KMS-11 (cell line): ENCODE results near the gene SURF1.

ENCODE experiments used
- H2AFZ ChIP-seq: fragments of 200-600 bp; sonication (generic); 2 replicates; pipeline ENCODE4 v1.6.1; 2016; ENCODE audit warnings: antibody characterized with exemption, mixed run types, low read depth
- H3K27ac ChIP-seq: fragments of 200-600 bp; sonication (generic); 2 replicates; pipeline ENCODE4 v1.6.1; 2016; ENCODE audit warnings: mild to moderate bottlenecking, mixed run types
- H3K27me3 ChIP-seq: fragments of 200-600 bp; sonication (generic); 2 replicates; pipeline ENCODE4 v1.6.1; 2017; ENCODE audit warnings: mild to moderate bottlenecking, low read depth, mixed run types, moderate library complexity; ENCODE audit not compliant: insufficient read depth
- H3K36me3 ChIP-seq: fragments of 200-600 bp; sonication (generic); 2 replicates; pipeline ENCODE4 v1.6.1; 2017; ENCODE audit warnings: mild to moderate bottlenecking, mixed run types; ENCODE audit not compliant: insufficient read depth
- H3K4me1 ChIP-seq: fragments of 200-600 bp; sonication (generic); 2 replicates; pipeline ENCODE4 v1.6.1; 2016; ENCODE audit warnings: mild to moderate bottlenecking, low read depth, mixed run types; ENCODE audit not compliant: poor library complexity, severe bottlenecking
- H3K4me2 ChIP-seq: fragments of 200-600 bp; sonication (generic); 2 replicates; pipeline ENCODE4 v1.7.0; 2016; ENCODE audit warnings: mild to moderate bottlenecking, mixed run types
- H3K4me3 ChIP-seq: fragments of 200-600 bp; sonication (generic); IDR thresholded peaks from 2 replicates; pipeline ENCODE4 v1.6.1; 2017; ENCODE audit warnings: low read depth, low read length, mixed read lengths; ENCODE audit not compliant: insufficient read depth
- H3K79me2 ChIP-seq: fragments of 200-600 bp; sonication (generic); 2 replicates; pipeline ENCODE4 v1.6.1; 2016; ENCODE audit warnings: low read depth, mixed run types; ENCODE audit not compliant: insufficient read depth
- H3K9ac ChIP-seq: fragments of 200-600 bp; sonication (generic); 2 replicates; pipeline ENCODE4 v1.6.1; 2016; ENCODE audit warnings: mild to moderate bottlenecking, mixed run types
- H4K20me1 ChIP-seq: fragments of 200-600 bp; sonication (generic); 2 replicates; pipeline ENCODE4 v1.6.1; 2016; ENCODE audit warnings: mild to moderate bottlenecking, mixed run types; ENCODE audit not compliant: insufficient read depth
- TF ChIP-seq, protein P1 (sequence below): fragments of 200-600 bp; sonication (generic); conservative IDR thresholded peaks from 2 replicates; pipeline ENCODE4 v1.6.1; 2017; ENCODE audit warnings: low read depth, mild to moderate bottlenecking, antibody characterized with exemption, low read length, moderate library complexity, mixed read lengths

Gene SURF1

DNA sequence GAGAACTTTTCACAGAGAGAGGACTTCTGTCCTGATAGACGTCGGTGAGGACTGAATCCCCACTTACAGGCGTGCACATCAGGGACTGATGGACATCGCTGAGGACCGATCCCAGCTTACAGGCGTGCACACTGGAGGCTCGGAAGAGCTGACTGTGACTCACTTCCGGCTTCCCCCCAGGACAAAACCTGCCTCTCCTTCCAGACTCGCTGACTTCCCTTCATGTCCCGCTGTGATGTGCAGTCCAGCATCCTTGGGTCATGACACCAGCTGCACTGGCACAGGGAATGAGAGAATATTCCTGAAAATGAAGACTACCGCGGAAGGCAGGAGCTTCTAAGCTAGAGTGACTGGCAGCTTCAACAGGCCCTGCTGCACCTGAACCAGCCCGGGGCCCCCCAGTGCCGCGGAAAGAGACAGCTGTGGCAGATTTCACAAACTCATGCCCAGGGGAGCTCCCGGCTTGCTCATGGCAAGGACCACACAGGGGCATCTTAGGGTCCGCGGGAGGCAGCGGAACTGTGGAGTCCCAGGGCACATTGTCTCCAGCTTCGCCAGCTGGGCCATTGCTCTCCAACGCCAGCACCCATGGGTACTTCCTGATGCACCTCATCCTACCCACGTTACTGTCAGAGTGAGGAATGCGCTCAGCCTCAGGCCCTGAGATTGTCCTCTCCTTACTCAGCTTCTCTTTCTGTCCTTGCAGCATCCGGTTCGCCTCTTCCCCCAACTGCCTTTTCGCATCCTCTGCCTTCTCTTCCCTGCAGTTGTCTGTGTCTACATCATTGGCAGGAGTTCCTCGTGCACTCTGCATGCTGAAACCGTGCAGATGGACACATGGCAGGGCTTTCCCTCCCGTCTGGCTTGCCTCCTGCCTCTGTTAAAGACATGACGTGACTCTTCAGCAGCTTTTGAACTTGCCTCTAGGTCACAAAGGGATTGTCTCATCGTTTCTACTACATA lies 49.8 kb downstream of the SURF1 start:
- H2AFZ ChIP-seq: no peak overlapping the region

DNA sequence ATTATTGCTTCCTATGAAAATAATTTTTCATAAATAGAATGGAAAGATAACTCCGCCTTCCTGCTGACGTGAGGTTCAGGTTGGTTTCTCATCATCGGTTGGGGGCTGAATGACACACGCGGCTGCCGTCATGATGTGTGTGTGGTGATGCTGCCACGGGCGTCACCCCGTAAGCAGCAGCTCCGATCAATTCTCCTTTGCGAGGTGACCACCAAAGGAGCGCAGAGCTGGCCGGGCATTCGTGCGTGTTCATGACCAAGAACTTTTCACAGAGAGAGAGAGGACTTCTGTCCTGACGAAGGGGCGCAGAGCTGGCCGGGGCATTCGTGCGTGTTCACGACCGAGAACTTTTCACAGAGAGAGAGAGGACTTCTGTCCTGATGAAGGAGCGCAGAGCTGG lies 50.6 kb downstream of the SURF1 start:
- H3K36me3 ChIP-seq: no peaks in the 10 kb centered on the region
- H3K79me2 ChIP-seq: no peaks in the 10 kb centered on the region
- TF ChIP-seq, protein P1, sequence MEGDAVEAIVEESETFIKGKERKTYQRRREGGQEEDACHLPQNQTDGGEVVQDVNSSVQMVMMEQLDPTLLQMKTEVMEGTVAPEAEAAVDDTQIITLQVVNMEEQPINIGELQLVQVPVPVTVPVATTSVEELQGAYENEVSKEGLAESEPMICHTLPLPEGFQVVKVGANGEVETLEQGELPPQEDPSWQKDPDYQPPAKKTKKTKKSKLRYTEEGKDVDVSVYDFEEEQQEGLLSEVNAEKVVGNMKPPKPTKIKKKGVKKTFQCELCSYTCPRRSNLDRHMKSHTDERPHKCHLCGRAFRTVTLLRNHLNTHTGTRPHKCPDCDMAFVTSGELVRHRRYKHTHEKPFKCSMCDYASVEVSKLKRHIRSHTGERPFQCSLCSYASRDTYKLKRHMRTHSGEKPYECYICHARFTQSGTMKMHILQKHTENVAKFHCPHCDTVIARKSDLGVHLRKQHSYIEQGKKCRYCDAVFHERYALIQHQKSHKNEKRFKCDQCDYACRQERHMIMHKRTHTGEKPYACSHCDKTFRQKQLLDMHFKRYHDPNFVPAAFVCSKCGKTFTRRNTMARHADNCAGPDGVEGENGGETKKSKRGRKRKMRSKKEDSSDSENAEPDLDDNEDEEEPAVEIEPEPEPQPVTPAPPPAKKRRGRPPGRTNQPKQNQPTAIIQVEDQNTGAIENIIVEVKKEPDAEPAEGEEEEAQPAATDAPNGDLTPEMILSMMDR: no peak
- no peaks in the 10 kb centered on the region for H4K20me1 ChIP-seq
- H3K27ac ChIP-seq: no peak overlapping the region
- H3K27me3 ChIP-seq: peaks cover 84% of the 10 kb centered on the region
- no peak overlapping the region for H3K4me2 ChIP-seq
- no peak overlapping the region for H2AFZ ChIP-seq
- H3K4me3 ChIP-seq: no peak overlapping the region
- H3K4me1 ChIP-seq: no peaks in the 10 kb centered on the region
- H3K9ac ChIP-seq: no peak overlapping the region

More for the DNA sequence above, 49.8 kb downstream of the SURF1 start:
- Histone ChIP-seq H3K36me3 (no peaks in the 10 kb centered on the region), H4K20me1 (no peaks in the 10 kb centered on the region), H3K27ac (no peak overlapping the region), H3K9ac (no peak overlapping the region), H3K4me1 (no peaks in the 10 kb centered on the region), H3K27me3 (peaks cover 76% of the 10 kb centered on the region), H3K4me3 (no peak overlapping the region), H3K79me2 (no peaks in the 10 kb centered on the region), H3K4me2 (no peak overlapping the region)
- TF ChIP-seq, protein P1: no peak

DNA sequence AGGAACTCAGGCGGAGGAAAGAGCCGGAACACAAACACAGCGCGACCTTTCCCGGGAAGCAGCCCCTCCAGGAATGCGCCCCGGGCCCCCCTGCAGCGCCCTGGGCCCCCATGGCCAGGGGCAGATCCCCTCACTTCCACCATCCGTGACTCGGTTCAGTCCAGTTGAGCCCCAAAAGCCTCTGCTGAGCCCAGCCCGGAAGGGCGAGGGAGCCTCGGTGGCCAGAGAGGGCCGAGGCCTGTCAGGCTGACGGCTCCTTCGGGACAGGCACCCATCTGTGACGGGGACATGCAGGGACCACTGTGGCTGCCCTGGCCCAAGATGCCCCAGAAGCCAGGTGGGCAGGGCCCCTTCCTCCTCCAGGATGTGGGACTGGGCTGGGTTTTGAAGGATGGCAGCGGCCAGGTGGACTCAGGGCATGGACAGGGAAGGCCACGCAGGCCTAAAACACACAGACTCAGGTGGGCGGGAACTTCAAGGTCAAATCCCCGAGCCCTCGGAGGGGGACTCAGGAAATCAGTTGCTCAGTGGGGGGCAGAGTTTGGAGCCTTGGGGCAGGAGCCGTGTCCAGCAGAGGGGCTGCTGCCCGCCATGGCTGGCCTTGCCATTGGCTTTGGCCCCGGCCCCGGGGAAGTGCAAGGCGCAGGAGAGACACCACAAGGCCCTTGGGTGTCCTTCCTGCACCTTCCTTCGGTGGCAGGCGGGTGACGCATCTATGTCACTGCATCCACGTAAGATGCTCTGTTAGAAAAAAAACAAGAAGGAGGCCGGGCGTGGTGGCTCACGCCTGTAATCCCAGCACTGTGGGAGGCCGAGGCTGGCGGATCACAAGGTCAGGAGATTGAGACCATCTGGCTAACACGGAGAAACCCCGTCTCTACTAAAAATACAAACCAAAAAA lies 51.6 kb downstream of the SURF1 start:
- Histone ChIP-seq H3K79me2 (no peaks in the 10 kb centered on the region), H3K9ac (no peak overlapping the region), H3K27me3 (peaks cover 82% of the 10 kb centered on the region), H3K4me2 (no peak overlapping the region), H3K4me1 (no peaks in the 10 kb centered on the region), H2AFZ (no peak overlapping the region), H3K36me3 (no peaks in the 10 kb centered on the region), H3K4me3 (no peak overlapping the region), H3K27ac (no peak overlapping the region), H4K20me1 (no peaks in the 10 kb centered on the region)
- TF ChIP-seq, protein P1: no peak

DNA sequence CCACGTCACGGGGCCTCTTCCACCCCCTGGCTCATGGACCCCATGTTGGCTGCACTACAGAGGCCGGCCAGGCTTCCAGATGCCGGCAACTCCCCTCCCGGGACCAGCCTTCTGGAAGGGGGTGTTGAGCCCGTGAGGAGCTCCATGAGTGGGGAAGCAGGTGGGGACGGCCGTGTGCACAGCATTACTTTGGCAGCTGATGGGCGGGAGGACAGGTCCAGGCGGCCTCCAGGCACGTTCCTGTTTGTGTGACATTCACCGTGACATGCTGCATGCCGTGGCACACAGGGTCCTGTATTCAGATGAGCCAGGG lies 52.2 kb downstream of the SURF1 start:
- Histone ChIP-seq H3K36me3 (no peaks in the 10 kb centered on the region), H2AFZ (no peak overlapping the region), H3K27me3 (peaks cover 80% of the 10 kb centered on the region), H3K4me1 (no peaks in the 10 kb centered on the region), H3K4me2 (no peak overlapping the region), H3K9ac (no peak overlapping the region), H4K20me1 (no peaks in the 10 kb centered on the region), H3K4me3 (no peak overlapping the region), H3K79me2 (no peaks in the 10 kb centered on the region), H3K27ac (no peak overlapping the region)
- TF ChIP-seq, protein P1: no peak
